Loucy (cell line): ENCODE results near the gene RAPGEF1.

Experiments
- H2AFZ ChIP-seq: fragments of 200-600 bp; sonication (generic); 2 replicates; pipeline ENCODE4 v1.6.0; 2016; ENCODE audit warnings: antibody characterized with exemption, mild to moderate bottlenecking, low read length, moderate library complexity
- H3F3A ChIP-seq: fragments of 200-600 bp; 2 replicates; pipeline ENCODE4 v1.6.0; 2016; ENCODE audit warnings: antibody characterized with exemption, low read depth, mild to moderate bottlenecking
- H3K27me3 ChIP-seq: fragments of 200-600 bp; sonication (generic); 2 replicates; pipeline ENCODE4 v1.6.1; 2014; ENCODE audit warnings: low read length, mild to moderate bottlenecking; ENCODE audit not compliant: insufficient read depth, poor library complexity, severe bottlenecking
- H3K36me3 ChIP-seq: fragments of 200-600 bp; sonication (generic); 2 replicates; pipeline ENCODE4 v1.6.1; 2016; ENCODE audit warnings: low read length; ENCODE audit not compliant: insufficient read depth
- H3K4me1 ChIP-seq: fragments of 200-600 bp; sonication (generic); 2 replicates; pipeline ENCODE4 v1.5.1; 2014; ENCODE audit warnings: low read length, mild to moderate bottlenecking; ENCODE audit not compliant: insufficient read depth, poor library complexity, severe bottlenecking
- H3K4me2 ChIP-seq: fragments of 200-600 bp; sonication (generic); 2 replicates; pipeline ENCODE4 v1.6.0; 2014; ENCODE audit warnings: antibody characterized with exemption, low read length, low read depth, mild to moderate bottlenecking; ENCODE audit not compliant: poor library complexity, severe bottlenecking
- H3K4me3 ChIP-seq: fragments of 200-600 bp; sonication (generic); 2 replicates; pipeline ENCODE4 v1.5.1; 2014; ENCODE audit warnings: low read length, mild to moderate bottlenecking, mixed read lengths; ENCODE audit not compliant: poor library complexity, severe bottlenecking
- H3K79me2 ChIP-seq: fragments of 200-600 bp; sonication (generic); 2 replicates; pipeline ENCODE4 v1.6.1; 2014; ENCODE audit warnings: low read length; ENCODE audit not compliant: insufficient read depth
- H3K9ac ChIP-seq: fragments of 200-600 bp; sonication (generic); 2 replicates; pipeline ENCODE4 v1.6.0; 2014; ENCODE audit warnings: mild to moderate bottlenecking, low read depth, low read length, moderate library complexity; ENCODE audit not compliant: poor library complexity, severe bottlenecking
- H3K9me2 ChIP-seq: fragments of 200-600 bp; sonication (generic); replicated peaks from 2 replicates; pipeline ENCODE4 v1.6.1; 2016; ENCODE audit warnings: low read depth, low read length, mixed read lengths
- H3K9me3 ChIP-seq: fragments of 200-600 bp; sonication (generic); 2 replicates; pipeline ENCODE4 v1.6.1; 2014; ENCODE audit warnings: mild to moderate bottlenecking, antibody characterized with exemption, low read length, low read depth; ENCODE audit not compliant: insufficient read depth
- H4K20me1 ChIP-seq: fragments of 200-600 bp; sonication (generic); 2 replicates; pipeline ENCODE4 v1.6.0; 2014; ENCODE audit warnings: antibody characterized with exemption, low read length, mild to moderate bottlenecking; ENCODE audit not compliant: insufficient read depth, poor library complexity, severe bottlenecking
- EZH2phosphoT487 ChIP-seq: fragments of 200-600 bp; IDR thresholded peaks from 2 replicates; pipeline ENCODE4 v1.6.1; 2018; ENCODE audit warnings: antibody characterized with exemption, mild to moderate bottlenecking, moderate library complexity, borderline replicate concordance
- TF ChIP-seq, protein P1 (sequence below): fragments of 200-600 bp; sonication (generic); conservative IDR thresholded peaks from 2 replicates; pipeline ENCODE4 v1.5.1; 2014; ENCODE audit warnings: mild to moderate bottlenecking, antibody characterized with exemption, low read length

RAPGEF1 gene

GRCh38 chr9:131739959-131740648, at the start of gene RAPGEF1:
Gene RAPGEF1, minus strand, starts transcription at chr9:131740076. Its CDS starts 246 bp downstream, at chr9:131739830.
- H3K4me1 ChIP-seq = peaks cover 35% of the 10 kb centered on the region
- peaks cover 7% of the 10 kb centered on the region; the same call in 1 of the 2 replicates for H3F3A ChIP-seq
- no peak within 1 kb of the TSS for H2AFZ ChIP-seq
- H3K36me3 ChIP-seq = no peaks in the 10 kb centered on the region
- H3K9me2 ChIP-seq = no peaks in the 10 kb centered on the region
- H4K20me1 ChIP-seq = peaks cover 30% of the 10 kb centered on the region
- H3K4me3 ChIP-seq = peak within 1 kb of the TSS; percentile 94
- no peaks in the 10 kb centered on the region for H3K9me3 ChIP-seq
- H3K9ac ChIP-seq = peak within 1 kb of the TSS; percentile 86
- peak within 1 kb of the TSS; percentile 97 for H3K4me2 ChIP-seq
- peaks cover 42% of the 10 kb centered on the region for H3K79me2 ChIP-seq
- no peak for TF ChIP-seq EZH2phosphoT487
- TF ChIP-seq, protein P1, sequence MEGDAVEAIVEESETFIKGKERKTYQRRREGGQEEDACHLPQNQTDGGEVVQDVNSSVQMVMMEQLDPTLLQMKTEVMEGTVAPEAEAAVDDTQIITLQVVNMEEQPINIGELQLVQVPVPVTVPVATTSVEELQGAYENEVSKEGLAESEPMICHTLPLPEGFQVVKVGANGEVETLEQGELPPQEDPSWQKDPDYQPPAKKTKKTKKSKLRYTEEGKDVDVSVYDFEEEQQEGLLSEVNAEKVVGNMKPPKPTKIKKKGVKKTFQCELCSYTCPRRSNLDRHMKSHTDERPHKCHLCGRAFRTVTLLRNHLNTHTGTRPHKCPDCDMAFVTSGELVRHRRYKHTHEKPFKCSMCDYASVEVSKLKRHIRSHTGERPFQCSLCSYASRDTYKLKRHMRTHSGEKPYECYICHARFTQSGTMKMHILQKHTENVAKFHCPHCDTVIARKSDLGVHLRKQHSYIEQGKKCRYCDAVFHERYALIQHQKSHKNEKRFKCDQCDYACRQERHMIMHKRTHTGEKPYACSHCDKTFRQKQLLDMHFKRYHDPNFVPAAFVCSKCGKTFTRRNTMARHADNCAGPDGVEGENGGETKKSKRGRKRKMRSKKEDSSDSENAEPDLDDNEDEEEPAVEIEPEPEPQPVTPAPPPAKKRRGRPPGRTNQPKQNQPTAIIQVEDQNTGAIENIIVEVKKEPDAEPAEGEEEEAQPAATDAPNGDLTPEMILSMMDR = peak; percentile 75
- H3K27me3 ChIP-seq = no peaks in the 10 kb centered on the region

DNA sequence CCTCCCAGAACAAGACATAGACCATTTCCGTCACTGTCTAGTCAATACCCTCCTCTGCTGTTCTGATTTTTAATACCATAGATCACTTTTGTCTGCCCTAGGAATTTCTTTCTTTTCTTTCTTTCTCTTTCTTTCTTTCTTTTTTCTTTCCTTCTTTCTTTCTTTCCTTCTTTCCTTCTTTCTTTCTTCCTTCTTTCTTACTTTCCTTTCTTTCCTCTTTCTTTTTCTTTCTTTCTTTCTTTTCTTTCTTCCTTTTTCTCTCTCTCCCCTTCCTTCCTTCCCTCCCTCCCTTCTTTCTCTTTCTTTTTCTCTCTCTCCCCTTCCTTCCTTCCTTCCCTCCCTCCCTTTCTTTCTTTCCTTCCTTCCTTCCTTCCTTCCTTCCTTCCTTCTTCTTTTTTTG, 49.0 kb upstream of the RAPGEF1 start:
- no peak for TF ChIP-seq EZH2phosphoT487
- TF ChIP-seq, protein P1 = no peak
- no peaks in the 10 kb centered on the region for H3F3A ChIP-seq
- H2AFZ ChIP-seq = no peak overlapping the region
- H3K36me3 ChIP-seq = no peaks in the 10 kb centered on the region
- H3K9me3 ChIP-seq = no peaks in the 10 kb centered on the region
- no peak overlapping the region for H3K4me2 ChIP-seq
- H3K9ac ChIP-seq = no peak overlapping the region
- H3K4me1 ChIP-seq = no peaks in the 10 kb centered on the region
- no peaks in the 10 kb centered on the region for H3K9me2 ChIP-seq
- no peaks in the 10 kb centered on the region for H3K79me2 ChIP-seq
- no peak overlapping the region for H3K4me3 ChIP-seq
- H3K27me3 ChIP-seq = no peaks in the 10 kb centered on the region
- H4K20me1 ChIP-seq = no peaks in the 10 kb centered on the region

DNA sequence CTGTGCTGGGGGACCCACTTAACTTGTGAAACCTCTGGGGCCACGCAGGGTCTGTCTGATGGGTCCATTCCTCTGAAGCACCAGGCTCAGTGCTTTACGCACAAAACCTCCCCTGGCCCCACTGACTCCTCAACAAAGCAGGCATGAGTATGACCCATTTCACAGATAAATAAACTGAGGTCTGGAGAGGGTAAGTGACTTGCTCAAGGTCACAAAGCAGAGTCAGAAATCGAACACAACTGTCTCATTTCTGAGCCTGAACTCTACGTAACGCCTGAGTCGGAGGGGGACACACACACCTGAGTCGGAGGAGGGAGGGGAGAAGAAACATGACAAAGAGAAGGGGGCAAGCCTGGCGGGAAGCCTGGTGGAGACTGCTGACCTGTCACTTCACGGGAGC, 48.0 kb upstream of the RAPGEF1 start:
- no peaks in the 10 kb centered on the region for H3K9me3 ChIP-seq
- H3K79me2 ChIP-seq = no peaks in the 10 kb centered on the region
- H3K4me1 ChIP-seq = no peaks in the 10 kb centered on the region
- no peaks in the 10 kb centered on the region for H3K27me3 ChIP-seq
- H4K20me1 ChIP-seq = no peaks in the 10 kb centered on the region
- H3K9ac ChIP-seq = no peak overlapping the region
- H3K36me3 ChIP-seq = no peaks in the 10 kb centered on the region
- TF ChIP-seq, protein P1 = no peak
- no peak for TF ChIP-seq EZH2phosphoT487
- H3K4me3 ChIP-seq = no peak overlapping the region
- H2AFZ ChIP-seq = no peak overlapping the region
- H3K9me2 ChIP-seq = no peaks in the 10 kb centered on the region
- no peak overlapping the region for H3K4me2 ChIP-seq
- H3F3A ChIP-seq = no peaks in the 10 kb centered on the region
